ENCODE results near the gene KAT2A.

DNA sequence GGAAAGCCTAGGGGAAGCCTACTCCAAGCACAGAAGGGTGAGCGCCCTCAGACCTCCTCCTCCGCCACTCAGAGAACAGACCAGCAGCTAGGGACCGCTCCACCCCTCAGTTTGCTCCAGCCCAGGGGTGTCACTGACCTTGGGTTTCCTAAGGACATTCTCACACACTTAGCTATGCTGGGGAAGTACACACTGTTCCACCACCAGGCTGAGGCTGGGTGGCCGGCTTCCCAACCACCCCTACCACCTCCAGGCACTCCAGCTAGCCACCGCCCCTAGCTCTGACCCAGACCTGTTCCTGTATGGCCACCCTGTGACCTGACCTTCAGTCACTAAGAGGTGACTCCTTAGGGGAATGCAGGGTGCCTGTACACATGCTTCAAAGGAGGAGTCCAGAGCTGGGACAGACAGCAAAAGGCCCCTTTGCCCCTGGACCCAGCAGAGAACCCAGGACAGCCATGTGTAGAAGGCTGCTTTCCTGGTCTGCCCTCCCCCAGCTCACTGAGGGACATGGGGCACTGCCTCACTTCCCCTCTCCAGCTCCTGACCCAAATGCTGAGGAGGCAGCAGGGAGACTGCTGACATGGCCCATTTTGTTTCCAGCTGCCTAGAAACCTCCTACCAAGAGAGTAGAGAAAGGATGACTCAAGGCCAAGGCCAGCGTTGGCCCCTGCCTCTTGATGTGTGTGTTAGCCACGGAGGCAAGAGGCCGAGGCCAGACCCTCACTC, 8.1 kb upstream of the KAT2A start:
- TF ChIP-seq, protein P1, sequence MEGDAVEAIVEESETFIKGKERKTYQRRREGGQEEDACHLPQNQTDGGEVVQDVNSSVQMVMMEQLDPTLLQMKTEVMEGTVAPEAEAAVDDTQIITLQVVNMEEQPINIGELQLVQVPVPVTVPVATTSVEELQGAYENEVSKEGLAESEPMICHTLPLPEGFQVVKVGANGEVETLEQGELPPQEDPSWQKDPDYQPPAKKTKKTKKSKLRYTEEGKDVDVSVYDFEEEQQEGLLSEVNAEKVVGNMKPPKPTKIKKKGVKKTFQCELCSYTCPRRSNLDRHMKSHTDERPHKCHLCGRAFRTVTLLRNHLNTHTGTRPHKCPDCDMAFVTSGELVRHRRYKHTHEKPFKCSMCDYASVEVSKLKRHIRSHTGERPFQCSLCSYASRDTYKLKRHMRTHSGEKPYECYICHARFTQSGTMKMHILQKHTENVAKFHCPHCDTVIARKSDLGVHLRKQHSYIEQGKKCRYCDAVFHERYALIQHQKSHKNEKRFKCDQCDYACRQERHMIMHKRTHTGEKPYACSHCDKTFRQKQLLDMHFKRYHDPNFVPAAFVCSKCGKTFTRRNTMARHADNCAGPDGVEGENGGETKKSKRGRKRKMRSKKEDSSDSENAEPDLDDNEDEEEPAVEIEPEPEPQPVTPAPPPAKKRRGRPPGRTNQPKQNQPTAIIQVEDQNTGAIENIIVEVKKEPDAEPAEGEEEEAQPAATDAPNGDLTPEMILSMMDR (IDR thresholded peaks at IDR 0.05): no peak
- no peak for TF ChIP-seq POLR2A (IDR thresholded peaks at IDR 0.05)

All from esophagus squamous epithelium (tissue), 4 donors.